ENCODE measurements around the gene GABBR2. TPM values are rescaled to one million over a fixed set of nuclear protein-coding genes. Genes with fewer than 3 reads are reported as not detected.

Gene GABBR2
- total RNA-seq, 6 experiments from 2014 or later, result not detected

DNA sequence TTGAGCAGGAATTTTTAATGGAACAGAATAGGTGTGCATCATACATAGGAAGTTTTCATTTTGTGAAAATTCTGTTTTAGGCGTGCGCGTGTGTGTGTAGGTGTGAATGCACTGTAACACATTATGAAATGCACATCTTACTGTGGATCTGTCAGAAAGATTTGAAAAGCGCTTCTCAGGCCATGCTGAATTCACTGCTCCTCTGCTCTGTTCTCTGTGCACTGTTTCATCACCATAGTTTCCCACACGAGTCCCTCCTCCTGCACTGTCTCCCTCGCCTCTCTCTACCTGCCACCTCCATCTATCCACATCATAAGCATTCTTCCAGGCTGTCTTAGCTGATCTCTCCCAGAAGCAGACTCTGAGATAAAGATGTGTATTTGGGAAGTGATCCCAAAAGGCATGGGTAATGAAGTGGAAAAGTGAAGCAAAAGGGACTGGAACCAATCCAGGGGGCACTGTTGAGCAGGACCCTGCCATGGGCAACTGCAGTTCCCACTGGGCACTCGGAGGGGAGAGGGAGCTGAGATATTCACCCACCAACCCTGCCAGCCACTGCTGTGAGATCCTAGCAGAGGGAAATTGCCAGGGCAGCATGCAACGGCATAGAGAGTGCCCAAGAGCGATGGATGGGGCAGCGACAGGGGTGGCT, 65.9 kb downstream of the GABBR2 start:
- Histone ChIP-seq H3K4me3 (no peak overlapping the region), H3K27ac (no peak overlapping the region), H3K36me3 (no peaks in the 10 kb centered on the region), H3K9me3 (no peaks in the 10 kb centered on the region), H3K4me1 (no peaks in the 10 kb centered on the region), H3K27me3 (no peaks in the 10 kb centered on the region)
- 71% methylated on average over 7 of the region's 10 CpGs for WGBS (ENCODE audit: insufficient coverage, low coverage, low lambda C conversion rate, missing lambda C conversion rate)
- ATAC-seq, result no peak
- no peak for TF ChIP-seq POLR2A (IDR thresholded peaks at IDR 0.05)
- TF ChIP-seq, protein P1, sequence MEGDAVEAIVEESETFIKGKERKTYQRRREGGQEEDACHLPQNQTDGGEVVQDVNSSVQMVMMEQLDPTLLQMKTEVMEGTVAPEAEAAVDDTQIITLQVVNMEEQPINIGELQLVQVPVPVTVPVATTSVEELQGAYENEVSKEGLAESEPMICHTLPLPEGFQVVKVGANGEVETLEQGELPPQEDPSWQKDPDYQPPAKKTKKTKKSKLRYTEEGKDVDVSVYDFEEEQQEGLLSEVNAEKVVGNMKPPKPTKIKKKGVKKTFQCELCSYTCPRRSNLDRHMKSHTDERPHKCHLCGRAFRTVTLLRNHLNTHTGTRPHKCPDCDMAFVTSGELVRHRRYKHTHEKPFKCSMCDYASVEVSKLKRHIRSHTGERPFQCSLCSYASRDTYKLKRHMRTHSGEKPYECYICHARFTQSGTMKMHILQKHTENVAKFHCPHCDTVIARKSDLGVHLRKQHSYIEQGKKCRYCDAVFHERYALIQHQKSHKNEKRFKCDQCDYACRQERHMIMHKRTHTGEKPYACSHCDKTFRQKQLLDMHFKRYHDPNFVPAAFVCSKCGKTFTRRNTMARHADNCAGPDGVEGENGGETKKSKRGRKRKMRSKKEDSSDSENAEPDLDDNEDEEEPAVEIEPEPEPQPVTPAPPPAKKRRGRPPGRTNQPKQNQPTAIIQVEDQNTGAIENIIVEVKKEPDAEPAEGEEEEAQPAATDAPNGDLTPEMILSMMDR (IDR thresholded peaks at IDR 0.05), result no peak
- intact Hi-C loops (cut with DNase I), result no loop called here
- DNase-seq, result no peak

DNA sequence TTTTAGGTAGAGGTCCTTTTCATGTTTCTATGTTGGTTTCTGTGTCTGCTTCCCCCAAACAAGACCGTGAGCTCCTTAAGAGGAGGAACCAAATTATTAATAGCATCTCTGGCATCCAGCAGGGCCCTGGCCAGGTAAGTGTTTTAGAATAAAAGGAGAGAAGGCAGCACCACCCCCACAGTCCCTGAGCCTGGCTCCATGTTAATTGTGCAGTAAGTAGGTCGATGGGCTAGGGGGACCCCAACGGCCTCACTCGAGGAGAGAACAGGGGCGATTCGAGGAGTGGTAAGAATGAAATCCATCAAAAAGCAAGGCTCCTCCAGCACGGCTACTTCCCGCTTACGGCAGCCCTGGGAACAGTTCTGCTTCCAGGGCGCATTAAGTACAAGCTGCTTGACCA, 67.0 kb downstream of the GABBR2 start:
- no peak overlapping the region for H3K27ac ChIP-seq
- H3K4me1 ChIP-seq, result no peaks in the 10 kb centered on the region
- no peak for DNase-seq
- no peaks in the 10 kb centered on the region for H3K27me3 ChIP-seq
- no peaks in the 10 kb centered on the region for H3K9me3 ChIP-seq
- TF ChIP-seq POLR2A (IDR thresholded peaks at IDR 0.05), result no peak
- TF ChIP-seq, protein P1 (IDR thresholded peaks at IDR 0.05), result no peak
- H3K36me3 ChIP-seq, result no peaks in the 10 kb centered on the region
- H3K4me3 ChIP-seq, result no peak overlapping the region
- intact Hi-C loops (cut with DNase I), result no loop called here
- 77% methylated on average over 10 of the region's 10 CpGs for WGBS (ENCODE audit: insufficient coverage, low coverage, low lambda C conversion rate, missing lambda C conversion rate)
- ATAC-seq, result no peak

GRCh38 chr9:98640394-98640793, 68.3 kb downstream of the GABBR2 start:
- DNase-seq, result no peak
- intact Hi-C loops (cut with DNase I), result no loop called here
- no peaks in the 10 kb centered on the region for H3K36me3 ChIP-seq
- H3K4me1 ChIP-seq, result no peaks in the 10 kb centered on the region
- 60% methylated on average over 1 of the region's 3 CpGs for WGBS (ENCODE audit: insufficient coverage, low coverage, low lambda C conversion rate, missing lambda C conversion rate)
- no peak overlapping the region for H3K27ac ChIP-seq
- H3K4me3 ChIP-seq, result no peak overlapping the region
- TF ChIP-seq, protein P1 (IDR thresholded peaks at IDR 0.05), result no peak
- no peak for TF ChIP-seq POLR2A (IDR thresholded peaks at IDR 0.05)
- no peaks in the 10 kb centered on the region for H3K9me3 ChIP-seq
- ATAC-seq, result peak in 1 of 4 donors; percentile 26
- no peaks in the 10 kb centered on the region for H3K27me3 ChIP-seq

DNA sequence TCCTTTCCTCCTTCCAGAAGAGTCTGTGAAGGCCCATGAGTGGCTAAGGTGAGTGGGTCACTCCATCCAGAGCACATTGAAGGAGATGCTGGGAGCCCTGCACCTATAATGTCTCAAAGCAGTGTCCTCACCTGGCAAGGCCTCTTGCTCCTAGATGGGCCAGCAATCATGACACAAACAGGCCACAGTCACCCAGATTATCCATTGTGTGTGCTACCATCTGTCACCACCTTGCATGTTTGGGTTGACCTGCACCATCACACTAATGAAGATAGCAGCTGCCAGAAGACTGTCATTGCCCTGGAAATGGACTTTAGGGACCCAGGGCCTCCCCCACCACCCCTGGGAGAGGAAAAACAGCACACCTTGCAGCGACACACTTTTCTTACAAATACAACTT, 69.6 kb downstream of the GABBR2 start:
- no peaks in the 10 kb centered on the region for H3K36me3 ChIP-seq
- H3K27me3 ChIP-seq, result no peaks in the 10 kb centered on the region
- ATAC-seq (no peak), DNase-seq (no peak)
- no peaks in the 10 kb centered on the region for H3K9me3 ChIP-seq
- no peaks in the 10 kb centered on the region for H3K4me1 ChIP-seq
- TF ChIP-seq, protein P1 (IDR thresholded peaks at IDR 0.05), result no peak
- TF ChIP-seq POLR2A (IDR thresholded peaks at IDR 0.05), result no peak
- H3K4me3 ChIP-seq, result no peak overlapping the region
- no peak overlapping the region for H3K27ac ChIP-seq
- intact Hi-C loops (cut with DNase I), result no loop called here
- WGBS (ENCODE audit: insufficient coverage, low coverage, low lambda C conversion rate, missing lambda C conversion rate), result 100% methylated on average over 1 of the region's 1 CpG

Data from right lobe of liver (tissue), 6 donors.